ENCODE measurements around the gene COL1A1.

DNA sequence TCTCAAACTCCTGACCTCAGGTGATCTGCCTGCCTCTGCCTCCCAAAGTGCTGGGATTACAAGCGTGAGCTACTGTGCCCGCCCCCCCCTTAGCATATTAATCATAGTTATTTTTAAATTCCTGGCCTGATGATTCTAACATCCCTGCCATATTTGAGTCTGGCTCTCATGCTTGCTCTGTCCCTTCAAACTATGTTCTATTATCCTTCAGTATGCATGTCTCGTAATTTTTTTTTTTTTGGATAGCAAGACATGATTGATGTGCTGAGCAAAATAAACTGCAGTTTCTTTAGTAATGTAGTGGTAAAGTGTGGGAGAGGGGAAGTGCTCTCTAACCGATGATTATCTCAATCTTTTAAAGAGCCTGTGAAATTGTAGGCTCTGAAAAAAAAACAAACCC is 38.5 kb upstream of the COL1A1 start:
- no peak for TF ChIP-seq EZH2 (IDR thresholded peaks at IDR 0.05; ENCODE audit: borderline replicate concordance, low read depth, low read length, severe bottlenecking)
- TF ChIP-seq, protein P1, sequence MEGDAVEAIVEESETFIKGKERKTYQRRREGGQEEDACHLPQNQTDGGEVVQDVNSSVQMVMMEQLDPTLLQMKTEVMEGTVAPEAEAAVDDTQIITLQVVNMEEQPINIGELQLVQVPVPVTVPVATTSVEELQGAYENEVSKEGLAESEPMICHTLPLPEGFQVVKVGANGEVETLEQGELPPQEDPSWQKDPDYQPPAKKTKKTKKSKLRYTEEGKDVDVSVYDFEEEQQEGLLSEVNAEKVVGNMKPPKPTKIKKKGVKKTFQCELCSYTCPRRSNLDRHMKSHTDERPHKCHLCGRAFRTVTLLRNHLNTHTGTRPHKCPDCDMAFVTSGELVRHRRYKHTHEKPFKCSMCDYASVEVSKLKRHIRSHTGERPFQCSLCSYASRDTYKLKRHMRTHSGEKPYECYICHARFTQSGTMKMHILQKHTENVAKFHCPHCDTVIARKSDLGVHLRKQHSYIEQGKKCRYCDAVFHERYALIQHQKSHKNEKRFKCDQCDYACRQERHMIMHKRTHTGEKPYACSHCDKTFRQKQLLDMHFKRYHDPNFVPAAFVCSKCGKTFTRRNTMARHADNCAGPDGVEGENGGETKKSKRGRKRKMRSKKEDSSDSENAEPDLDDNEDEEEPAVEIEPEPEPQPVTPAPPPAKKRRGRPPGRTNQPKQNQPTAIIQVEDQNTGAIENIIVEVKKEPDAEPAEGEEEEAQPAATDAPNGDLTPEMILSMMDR (IDR thresholded peaks at IDR 0.05; ENCODE audit: borderline replicate concordance, extremely low read depth, low read length, poor library complexity, severe bottlenecking) = no peak

Measured in DND-41 (cell line).